Hepatic stellate cell (primary cell): ENCODE measurements around the gene OAS3.
"Not testable (repeated sequence)": the region's sequence is repeated elsewhere in the genome, so short reads cannot be mapped to it uniquely, and the experiment has no call there.

ENCODE experiments used
- DNase-seq: peaks from one replicate; pipeline ENCODE4 v3.0.0; 2011; ENCODE audit warnings: low spot score

The OAS3 gene

GRCh38 chr12:112924986-112925385 lies 13.3 kb upstream of the OAS3 start:
- DNase-seq = no peak

GRCh38 chr12:112926416-112927033 lies 11.7 kb upstream of the OAS3 start:
- not testable (repeated sequence) for DNase-seq

- DNase-seq = no peak
Observed at GRCh38 chr12:112927475-112927874, 10.8 kb upstream of the OAS3 start.

- DNase-seq = no peak
Observed at GRCh38 chr12:112927925-112928324, 10.3 kb upstream of the OAS3 start.

GRCh38 chr12:112928978-112929377 lies 9.3 kb upstream of the OAS3 start:
- DNase-seq = no peak

GRCh38 chr12:112929715-112930114 lies 8.6 kb upstream of the OAS3 start:
- DNase-seq = no peak

- DNase-seq = no peak
Observed at GRCh38 chr12:112930350-112930749, 7.9 kb upstream of the OAS3 start.

GRCh38 chr12:112932485-112933128 lies 5.7 kb upstream of the OAS3 start:
- no peak for DNase-seq

GRCh38 chr12:112933129-112933505 lies 5.2 kb upstream of the OAS3 start:
- no peak for DNase-seq

GRCh38 chr12:112936264-112936663 lies 2.0 kb upstream of the OAS3 start:
- no peak for DNase-seq

GRCh38 chr12:112936927-112937326 lies 1.3 kb upstream of the OAS3 start:
- no peak for DNase-seq

GRCh38 chr12:112938751-112939150 lies 477 bp downstream of the OAS3 start:
- DNase-seq = no peak

- no peak for DNase-seq
Observed at GRCh38 chr12:112939761-112940381, 1.6 kb downstream of the OAS3 start.

- no peak for DNase-seq
Observed at GRCh38 chr12:112941528-112942335, 3.5 kb downstream of the OAS3 start.

GRCh38 chr12:112942572-112942971 lies 4.3 kb downstream of the OAS3 start:
- no peak for DNase-seq

- no peak for DNase-seq
Observed at GRCh38 chr12:112944024-112944690, 5.9 kb downstream of the OAS3 start.

GRCh38 chr12:112945515-112945914 lies 7.2 kb downstream of the OAS3 start:
- DNase-seq = no peak

- DNase-seq = no peak
Observed at GRCh38 chr12:112946236-112947000, 8.1 kb downstream of the OAS3 start.

- no peak for DNase-seq
Observed at GRCh38 chr12:112947314-112947713, 9.0 kb downstream of the OAS3 start.

GRCh38 chr12:112947761-112948160 lies 9.5 kb downstream of the OAS3 start:
- no peak for DNase-seq

- no peak for DNase-seq
Observed at GRCh38 chr12:112948806-112949205, 10.5 kb downstream of the OAS3 start.
